ENCODE measurements around the gene FNIP2. TPM values are rescaled to one million over a fixed set of nuclear protein-coding genes. Genes with fewer than 3 reads are reported as not detected.
"Not testable (repeated sequence)": the region's sequence is repeated elsewhere in the genome, so short reads cannot be mapped to it uniquely, and the experiment has no call there.

FNIP2 gene
- total RNA-seq, 3 donors from 2014 or later (not counting 1 experiment from before 2014, with no cell fraction given) = 19.4 to 22.6 (median 21.8) TPM

DNA sequence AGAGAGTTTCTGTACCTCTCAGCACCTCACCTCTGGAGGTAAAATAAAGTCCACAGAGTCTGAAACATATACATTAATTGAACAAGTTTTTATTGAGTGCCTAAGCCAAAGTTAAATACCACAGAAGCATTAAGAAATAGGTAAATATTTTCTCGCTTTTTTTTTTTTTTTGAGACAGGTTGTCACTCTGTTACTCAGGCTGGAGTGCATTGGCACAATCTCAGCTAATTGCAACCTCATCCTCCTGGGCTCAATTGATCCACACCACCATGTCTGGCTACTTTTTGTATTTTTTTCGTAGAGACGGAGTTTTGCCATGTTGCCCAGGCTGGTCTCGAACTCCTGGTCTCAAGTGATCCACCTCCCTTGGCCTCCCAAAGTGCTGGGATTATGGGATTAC is 10.1 kb upstream of the FNIP2 start:
- H3K9me3 Mint-ChIP-seq = no peaks in the 10 kb centered on the region
- intact Hi-C loops (cut with micrococcal nuclease) = no loop called here
- no peak for DNase-seq
- Histone ChIP-seq H3K4me1 (ENCODE audit: control insufficient read depth, insufficient read depth, low read length) (no peaks in the 10 kb centered on the region), H3K27me3 (ENCODE audit: control insufficient read depth, insufficient read depth, low read length) (peaks cover 2% of the 10 kb centered on the region), H3K9me3 (ENCODE audit: control insufficient read depth, insufficient read depth, low read length) (no peaks in the 10 kb centered on the region), H3K27ac (ENCODE audit: low read length) (no peak overlapping the region), H3K36me3 (ENCODE audit: control insufficient read depth, insufficient read depth, low read length) (no peaks in the 10 kb centered on the region), H3K4me3 (ENCODE audit: low read length) (no peak overlapping the region)
- H3K27ac Mint-ChIP-seq = no peak overlapping the region
- H3K4me1 Mint-ChIP-seq = no peaks in the 10 kb centered on the region
- H3K4me3 Mint-ChIP-seq = no peak overlapping the region
- no peak for ATAC-seq
- TF ChIP-seq, protein P1, sequence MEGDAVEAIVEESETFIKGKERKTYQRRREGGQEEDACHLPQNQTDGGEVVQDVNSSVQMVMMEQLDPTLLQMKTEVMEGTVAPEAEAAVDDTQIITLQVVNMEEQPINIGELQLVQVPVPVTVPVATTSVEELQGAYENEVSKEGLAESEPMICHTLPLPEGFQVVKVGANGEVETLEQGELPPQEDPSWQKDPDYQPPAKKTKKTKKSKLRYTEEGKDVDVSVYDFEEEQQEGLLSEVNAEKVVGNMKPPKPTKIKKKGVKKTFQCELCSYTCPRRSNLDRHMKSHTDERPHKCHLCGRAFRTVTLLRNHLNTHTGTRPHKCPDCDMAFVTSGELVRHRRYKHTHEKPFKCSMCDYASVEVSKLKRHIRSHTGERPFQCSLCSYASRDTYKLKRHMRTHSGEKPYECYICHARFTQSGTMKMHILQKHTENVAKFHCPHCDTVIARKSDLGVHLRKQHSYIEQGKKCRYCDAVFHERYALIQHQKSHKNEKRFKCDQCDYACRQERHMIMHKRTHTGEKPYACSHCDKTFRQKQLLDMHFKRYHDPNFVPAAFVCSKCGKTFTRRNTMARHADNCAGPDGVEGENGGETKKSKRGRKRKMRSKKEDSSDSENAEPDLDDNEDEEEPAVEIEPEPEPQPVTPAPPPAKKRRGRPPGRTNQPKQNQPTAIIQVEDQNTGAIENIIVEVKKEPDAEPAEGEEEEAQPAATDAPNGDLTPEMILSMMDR (IDR thresholded peaks at IDR 0.05) = no peak
- H3K36me3 Mint-ChIP-seq = no peaks in the 10 kb centered on the region
- 92% methylated on average over 4 of the region's 4 CpGs for WGBS (ENCODE audit: insufficient coverage)
- peaks cover 28 to 33% of the 10 kb centered on the region in 2 donors for H3K27me3 Mint-ChIP-seq (ENCODE audit: low read depth in 2 of 2)

- H3K4me1 Mint-ChIP-seq; H3K4me3 Mint-ChIP-seq; H3K36me3 Mint-ChIP-seq; H3K27ac Mint-ChIP-seq; intact Hi-C loops (cut with micrococcal nuclease); H3K27me3 ChIP-seq (ENCODE audit: control insufficient read depth, insufficient read depth, low read length); H3K27ac ChIP-seq (ENCODE audit: low read length); H3K4me1 ChIP-seq (ENCODE audit: control insufficient read depth, insufficient read depth, low read length); ATAC-seq; DNase-seq; H3K9me3 Mint-ChIP-seq; H3K9me3 ChIP-seq (ENCODE audit: control insufficient read depth, insufficient read depth, low read length); H3K36me3 ChIP-seq (ENCODE audit: control insufficient read depth, insufficient read depth, low read length); H3K4me3 ChIP-seq (ENCODE audit: low read length): not testable (repeated sequence)
- peaks cover 28 to 33% of the 10 kb centered on the region in 2 donors for H3K27me3 Mint-ChIP-seq (ENCODE audit: low read depth in 2 of 2)
- WGBS (ENCODE audit: insufficient coverage) = 95% methylated on average over 19 of the region's 20 CpGs
Measured at GRCh38 chr4:158759539-158759938, 9.3 kb upstream of the FNIP2 start.

DNA sequence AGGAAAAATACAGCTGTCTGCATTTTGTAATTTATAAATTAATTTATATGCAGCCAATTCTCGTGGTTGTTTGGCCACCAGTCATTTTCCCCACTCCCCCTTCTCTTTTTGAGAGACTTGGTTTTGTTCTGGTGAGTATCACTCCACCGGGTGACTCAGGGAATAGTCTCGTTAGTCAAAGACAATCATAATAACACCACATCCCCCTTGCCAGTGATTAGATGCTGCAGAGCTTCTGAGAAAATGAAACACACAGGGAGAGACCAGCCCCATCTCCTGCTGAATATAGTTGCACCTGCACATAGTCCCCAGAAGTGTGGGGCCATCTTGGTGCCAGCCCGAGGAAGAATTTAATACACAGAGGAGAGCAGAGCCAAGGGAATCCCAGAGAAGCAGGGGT is 8.0 kb upstream of the FNIP2 start:
- Histone ChIP-seq H3K27ac (ENCODE audit: low read length) (no peak overlapping the region), H3K36me3 (ENCODE audit: control insufficient read depth, insufficient read depth, low read length) (no peaks in the 10 kb centered on the region), H3K27me3 (ENCODE audit: control insufficient read depth, insufficient read depth, low read length) (peaks cover 2% of the 10 kb centered on the region), H3K9me3 (ENCODE audit: control insufficient read depth, insufficient read depth, low read length) (no peaks in the 10 kb centered on the region), H3K4me1 (ENCODE audit: control insufficient read depth, insufficient read depth, low read length) (no peaks in the 10 kb centered on the region), H3K4me3 (ENCODE audit: low read length) (no peak overlapping the region)
- TF ChIP-seq, protein P1 (IDR thresholded peaks at IDR 0.05) = no peak
- no peak for DNase-seq
- Mint-ChIP-seq H3K27me3 (ENCODE audit: low read depth in 2 of 2) (peaks cover 26 to 32% of the 10 kb centered on the region in 2 donors), H3K4me3 (no peak overlapping the region), H3K9me3 (no peaks in the 10 kb centered on the region), H3K4me1 (no peaks in the 10 kb centered on the region), H3K36me3 (no peaks in the 10 kb centered on the region), H3K27ac (no peak overlapping the region)
- intact Hi-C loops (cut with micrococcal nuclease) = no loop called here
- 84% methylated on average over 3 of the region's 4 CpGs for WGBS (ENCODE audit: insufficient coverage)
- ATAC-seq = no peak

DNA sequence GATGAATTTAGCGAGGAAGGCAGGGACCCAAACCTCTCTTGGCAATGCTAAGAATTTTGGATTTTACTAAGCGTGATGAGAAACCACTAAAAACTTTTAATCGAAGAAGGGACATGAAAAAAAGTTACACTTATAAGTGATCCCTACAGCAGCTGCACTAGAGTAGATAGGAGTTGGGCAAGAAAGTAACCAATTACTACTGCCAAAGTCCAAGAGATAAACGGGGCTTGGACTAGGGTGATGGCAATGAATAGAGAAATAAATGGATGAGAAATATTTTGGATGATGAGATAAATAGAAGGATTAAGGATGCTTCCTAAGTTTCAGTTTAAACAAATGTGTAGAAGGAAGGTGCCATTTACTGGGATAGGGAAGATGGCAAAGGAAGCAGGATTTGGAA is 6.3 kb upstream of the FNIP2 start:
- Mint-ChIP-seq H3K4me1 (no peaks in the 10 kb centered on the region), H3K9me3 (no peaks in the 10 kb centered on the region), H3K27ac (no peak overlapping the region), H3K27me3 (ENCODE audit: low read depth in 2 of 2) (peaks cover 14 to 16% of the 10 kb centered on the region in 2 donors), H3K36me3 (no peaks in the 10 kb centered on the region), H3K4me3 (no peak overlapping the region)
- no peaks in the 10 kb centered on the region for H3K36me3 ChIP-seq (ENCODE audit: control insufficient read depth, insufficient read depth, low read length)
- DNase-seq (no peak), ATAC-seq (no peak)
- intact Hi-C loops (cut with micrococcal nuclease) = no loop called here
- peaks cover 2% of the 10 kb centered on the region for H3K27me3 ChIP-seq (ENCODE audit: control insufficient read depth, insufficient read depth, low read length)
- H3K9me3 ChIP-seq (ENCODE audit: control insufficient read depth, insufficient read depth, low read length) = no peaks in the 10 kb centered on the region
- WGBS (ENCODE audit: insufficient coverage) = 92% methylated on average over 2 of the region's 4 CpGs
- no peak overlapping the region for H3K4me3 ChIP-seq (ENCODE audit: low read length)
- no peak overlapping the region for H3K27ac ChIP-seq (ENCODE audit: low read length)
- TF ChIP-seq, protein P1 (IDR thresholded peaks at IDR 0.05) = no peak
- H3K4me1 ChIP-seq (ENCODE audit: control insufficient read depth, insufficient read depth, low read length) = no peaks in the 10 kb centered on the region

Data from natural killer cell (primary cell).